GM23248 (cell line): ENCODE data around the gene PLEKHA6.

Source experiments
- EZH2 ChIP-seq: fragments of 200-600 bp; sonication (generic); IDR thresholded peaks from 2 replicates; pipeline ENCODE4 v1.6.1; 2018; ENCODE audit warnings: antibody characterized with exemption, mild to moderate bottlenecking; ENCODE audit not compliant: insufficient read depth, poor library complexity, severe bottlenecking
- EZH2phosphoT487 ChIP-seq: fragments of 200-600 bp; sonication (generic); IDR thresholded peaks from 2 replicates; pipeline ENCODE4 v1.6.1; 2018; ENCODE audit warnings: antibody characterized with exemption, moderate library complexity, mild to moderate bottlenecking, low read depth; ENCODE audit not compliant: insufficient read depth

- TF ChIP-seq EZH2, result no peak
- TF ChIP-seq EZH2phosphoT487, result no peak
Observed at GRCh38 chr1:204361781-204362180, 2.1 kb upstream of the PLEKHA6 start.
